Activated CD4-positive, alpha-beta T cell treated with anti-CD3 and anti-CD28 coated beads, Interleukin-2, Interleukin-4, amounts not matched to agents 100 ng/mL and 50 ng/mL, durations not matched to agents 16 hours and 8 hours (primary cell): Measurements from ENCODE around the gene C19orf33.
"Not testable (repeated sequence)": the region's sequence is repeated elsewhere in the genome, so short reads cannot be mapped to it uniquely, and the experiment has no call there.

Source experiments
- DNase-seq: peaks from one replicate; pipeline ENCODE4 v3.0.0-alpha.2; 2020; ENCODE audit warnings: low spot score

C19orf33 gene

DNA sequence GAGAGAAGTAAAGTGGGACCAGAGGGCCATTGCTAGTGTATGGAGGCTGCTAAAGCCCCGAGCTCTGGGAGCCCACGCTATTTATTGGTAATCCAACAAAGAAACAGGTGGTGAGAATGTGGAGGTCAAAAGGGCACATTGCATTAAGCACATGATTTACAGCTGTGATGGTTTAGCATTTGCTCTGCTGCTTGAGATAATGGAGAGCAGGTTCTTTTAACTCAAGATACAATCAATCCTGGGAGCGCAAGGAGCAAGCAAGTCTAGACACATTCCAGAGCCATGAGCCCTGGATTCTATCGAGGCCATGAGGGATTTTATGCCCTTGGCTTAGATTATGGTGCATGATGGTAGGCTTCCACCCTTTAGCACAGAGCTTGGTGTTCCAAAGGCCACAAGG is 35.0 kb downstream of the C19orf33 start:
- DNase-seq, result not testable (repeated sequence)

- DNase-seq, result no peak
These were observed 36.9 kb downstream of the C19orf33 start for GRCh38 chr19:38340927-38341326.

DNA sequence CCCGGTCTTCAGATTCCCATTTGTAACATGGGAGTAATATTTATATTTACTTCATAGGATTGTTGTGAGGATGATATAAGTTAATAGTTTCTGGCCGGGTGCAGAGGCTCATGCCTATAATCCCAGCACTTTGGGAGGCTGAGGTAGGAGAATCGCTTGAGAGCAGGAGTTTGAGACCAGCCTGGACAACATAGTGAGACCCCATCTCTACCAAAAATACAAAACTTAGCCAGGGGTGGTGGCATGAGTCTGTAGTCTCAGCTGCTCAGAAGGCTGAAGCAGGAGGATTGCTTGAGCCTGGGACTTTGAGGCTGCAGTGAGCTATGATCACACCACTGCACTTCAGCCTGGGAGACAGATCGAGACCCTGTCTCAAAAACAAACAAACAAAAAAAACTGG is 42.8 kb downstream of the C19orf33 start:
- no peak for DNase-seq

DNA sequence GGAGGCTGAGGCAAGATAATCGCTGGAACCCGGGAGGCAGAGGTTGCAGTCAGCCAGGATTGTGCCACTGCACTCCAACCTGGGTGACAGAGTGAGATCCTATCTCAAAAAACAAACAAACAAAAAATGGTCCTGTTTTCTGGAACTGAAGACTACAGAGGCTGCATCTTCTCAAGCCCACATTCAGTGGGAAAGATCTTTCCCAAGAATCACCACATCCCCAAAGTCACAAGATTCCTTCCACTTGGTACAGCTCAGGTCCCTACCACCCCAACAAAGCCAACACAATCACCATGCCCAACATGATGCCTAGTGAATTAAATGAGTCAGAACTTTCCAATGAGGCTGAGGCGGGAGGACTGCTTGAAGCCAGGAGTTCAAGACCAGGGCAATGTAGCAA is 46.8 kb downstream of the C19orf33 start:
- DNase-seq, result no peak

- DNase-seq, result no peak
These were observed 47.9 kb downstream of the C19orf33 start for GRCh38 chr19:38351865-38352395.

GRCh38 chr19:38352611-38353010 is 48.6 kb downstream of the C19orf33 start:
- no peak for DNase-seq
